Uterus (tissue), 4 donors: ENCODE results near the gene AK5. TPM values are rescaled to one million over a fixed set of nuclear protein-coding genes. Genes with fewer than 3 reads are reported as not detected.
"Not testable (repeated sequence)": the region's sequence is repeated elsewhere in the genome, so short reads cannot be mapped to it uniquely, and the experiment has no call there.

Source experiments
- DNase-seq, 2 donors: peaks; one replicate each; pipeline ENCODE4 v3.0.0-alpha.2; 2019 to 2020
- H3K27ac ChIP-seq, 2 donors: fragments of 200-600 bp; sonication (generic); 1 replicate in 1 of 2; 2 replicates in 1 of 2; pipeline ENCODE4 v1.5.1; 2016 to 2018
- H3K27me3 ChIP-seq, 2 donors: fragments of 200-600 bp; sonication (generic); one replicate each; pipeline ENCODE4 v1.5.1; 2018 to 2019; ENCODE audit warnings: control low read depth in 1 of 2
- H3K36me3 ChIP-seq, 2 donors: fragments of 200-600 bp; sonication (generic); one replicate each; pipeline ENCODE4 v1.5.1; 2019; ENCODE audit warnings: control low read depth in 1 of 2
- H3K4me1 ChIP-seq, 2 donors: fragments of 200-600 bp; sonication (generic); one replicate each; pipeline ENCODE4 v1.5.1; 2018 to 2019; ENCODE audit warnings: control low read depth in 1 of 2
- H3K4me3 ChIP-seq, 2 donors: fragments of 200-600 bp; sonication (generic); 1 replicate in 1 of 2; 2 replicates in 1 of 2; pipeline ENCODE4 v1.5.1; 2018 to 2019; ENCODE audit warnings: mild to moderate bottlenecking in 1 of 2
- H3K9me3 ChIP-seq, 2 donors: fragments of 200-600 bp; sonication (generic); one replicate each; pipeline ENCODE4 v1.5.1; 2019; ENCODE audit warnings: control low read depth in 1 of 2
- POLR2A ChIP-seq, 2 donors: fragments of 450-650 bp; IDR thresholded peaks; one replicate each; pipeline ENCODE4 v1.6.1; 2016; ENCODE audit warnings: antibody characterized with exemption in 2 of 2, mild to moderate bottlenecking in 1 of 2, moderate library complexity in 1 of 2
- intact Hi-C: fragments of 100-400 bp; cut with DNase I; formaldehyde crosslinking; loops from one replicate; pipeline ENCODE4 v1.15.1; 2023; ENCODE audit warnings: low total_unique reads
- total RNA-seq, 4 donors: library from RNA; depleted of rRNA in 3 of 4; stranded (reverse); fragments of >200 nt in 3 of 4; gene quantifications; one replicate each; pipeline versions ENCODE4 v1.1.0 to v1.2.4, GENCODE V29; 2014 to 2023
- TF ChIP-seq, protein P1 (sequence below), 4 experiments: fragments of 200-600 bp in 2 of 4; fragments of 450-650 bp in 2 of 4; sonication (generic) in 2 of 4; IDR thresholded peaks; one replicate each; pipeline ENCODE4 v1.5.1; 2016 to 2019; ENCODE audit warnings: antibody characterized with exemption in 4 of 4, mild to moderate bottlenecking in 2 of 4, moderate library complexity in 1 of 4
- donor health status: DM: yes; HTN: yes; CAD: no.

AK5 gene
- total RNA-seq, 4 donors from 2014 or later: 0.88 to 4.6 TPM; not detected in 2

DNA sequence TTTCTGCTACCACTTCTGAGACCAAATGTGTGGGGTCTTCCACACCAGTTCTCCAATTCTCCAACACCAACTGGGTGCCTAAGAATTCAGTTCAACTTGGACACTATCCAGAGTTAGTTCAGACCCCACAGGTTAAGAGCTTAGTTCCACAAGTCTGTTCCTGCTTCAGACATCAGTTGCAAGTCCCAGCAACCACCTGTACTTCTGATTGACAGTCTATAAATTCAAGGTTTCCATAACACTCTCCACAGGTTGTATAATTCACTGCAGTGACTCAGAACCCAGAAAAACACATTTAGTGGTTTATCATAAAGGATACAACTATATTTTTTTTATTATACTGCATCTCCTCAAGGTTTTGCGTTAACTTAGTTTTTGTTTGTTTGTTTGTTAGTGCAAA, 18.7 kb downstream of the AK5 start:
- Histone ChIP-seq H3K36me3 (no peaks in the 10 kb centered on the region), H3K4me1 (no peaks in the 10 kb centered on the region), H3K27me3 (no peaks in the 10 kb centered on the region), H3K4me3 (no peak overlapping the region), H3K27ac (no peak overlapping the region), H3K9me3 (no peaks in the 10 kb centered on the region)
- TF ChIP-seq POLR2A (IDR thresholded peaks at IDR 0.05): no peak
- TF ChIP-seq, protein P1, sequence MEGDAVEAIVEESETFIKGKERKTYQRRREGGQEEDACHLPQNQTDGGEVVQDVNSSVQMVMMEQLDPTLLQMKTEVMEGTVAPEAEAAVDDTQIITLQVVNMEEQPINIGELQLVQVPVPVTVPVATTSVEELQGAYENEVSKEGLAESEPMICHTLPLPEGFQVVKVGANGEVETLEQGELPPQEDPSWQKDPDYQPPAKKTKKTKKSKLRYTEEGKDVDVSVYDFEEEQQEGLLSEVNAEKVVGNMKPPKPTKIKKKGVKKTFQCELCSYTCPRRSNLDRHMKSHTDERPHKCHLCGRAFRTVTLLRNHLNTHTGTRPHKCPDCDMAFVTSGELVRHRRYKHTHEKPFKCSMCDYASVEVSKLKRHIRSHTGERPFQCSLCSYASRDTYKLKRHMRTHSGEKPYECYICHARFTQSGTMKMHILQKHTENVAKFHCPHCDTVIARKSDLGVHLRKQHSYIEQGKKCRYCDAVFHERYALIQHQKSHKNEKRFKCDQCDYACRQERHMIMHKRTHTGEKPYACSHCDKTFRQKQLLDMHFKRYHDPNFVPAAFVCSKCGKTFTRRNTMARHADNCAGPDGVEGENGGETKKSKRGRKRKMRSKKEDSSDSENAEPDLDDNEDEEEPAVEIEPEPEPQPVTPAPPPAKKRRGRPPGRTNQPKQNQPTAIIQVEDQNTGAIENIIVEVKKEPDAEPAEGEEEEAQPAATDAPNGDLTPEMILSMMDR (IDR thresholded peaks at IDR 0.05): no peak
- no peak for DNase-seq
- intact Hi-C loops: no loop called here

DNA sequence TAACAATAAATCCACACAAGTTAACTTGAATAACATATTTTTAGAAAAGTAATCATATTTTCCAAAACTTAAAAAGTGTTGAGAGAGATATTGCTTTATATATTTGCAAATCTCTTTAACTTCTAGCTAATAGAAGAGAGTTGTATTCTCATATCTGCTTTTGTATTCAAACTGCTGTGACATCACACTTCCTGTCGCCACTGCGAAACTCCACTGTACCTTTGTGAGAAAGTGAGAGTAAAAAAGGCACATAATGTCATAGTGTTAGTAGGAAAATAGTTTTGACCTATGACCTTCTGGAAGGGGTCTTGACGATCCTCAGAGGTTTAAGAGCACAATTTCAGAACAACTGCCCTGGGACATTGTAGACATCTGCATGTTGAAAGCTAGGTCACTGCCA, 21.6 kb downstream of the AK5 start:
- Histone ChIP-seq H3K27me3 (no peaks in the 10 kb centered on the region), H3K9me3 (no peaks in the 10 kb centered on the region), H3K4me3 (no peak overlapping the region), H3K27ac (no peak overlapping the region), H3K36me3 (no peaks in the 10 kb centered on the region), H3K4me1 (no peaks in the 10 kb centered on the region)
- DNase-seq: no peak
- intact Hi-C loops: no loop called here
- TF ChIP-seq POLR2A (IDR thresholded peaks at IDR 0.05): no peak
- TF ChIP-seq, protein P1 (IDR thresholded peaks at IDR 0.05): no peak

DNA sequence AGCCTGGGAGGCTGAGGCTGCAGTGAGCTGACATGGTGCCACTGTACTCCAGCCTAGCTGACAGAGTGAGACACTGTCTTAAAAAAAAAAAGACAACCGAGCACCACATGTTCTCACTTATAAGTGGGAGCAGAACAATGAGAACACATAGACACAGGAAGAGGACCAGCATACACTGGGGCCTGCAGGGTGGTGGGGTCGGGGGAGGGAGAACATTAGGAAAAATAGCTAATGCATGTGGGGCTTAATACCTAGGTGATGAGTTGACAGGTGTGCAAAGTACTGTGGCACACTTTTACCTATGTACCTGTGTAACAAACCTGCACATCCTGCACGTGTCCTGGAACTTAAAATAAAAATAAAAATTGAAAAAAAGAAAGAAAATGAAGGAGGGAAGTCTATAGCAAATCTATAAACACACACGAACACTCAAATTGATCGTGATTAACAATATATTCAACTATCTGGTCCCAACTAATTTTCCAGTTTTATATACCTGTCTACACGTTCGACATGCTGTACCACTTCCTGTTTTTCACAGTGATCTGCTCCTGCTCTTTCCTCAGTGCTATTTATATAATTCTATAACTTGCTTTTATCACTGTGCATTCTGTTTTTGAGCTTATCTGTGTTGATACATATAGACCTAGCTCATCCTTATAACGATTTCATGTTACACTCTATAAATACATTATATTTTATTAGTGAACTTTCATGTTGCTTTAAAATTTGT, 27.2 kb downstream of the AK5 start:
- intact Hi-C loops: no loop called here
- Histone ChIP-seq H3K4me1 (no peaks in the 10 kb centered on the region), H3K27me3 (no peaks in the 10 kb centered on the region), H3K27ac (no peak overlapping the region), H3K4me3 (no peak overlapping the region), H3K36me3 (no peaks in the 10 kb centered on the region), H3K9me3 (no peaks in the 10 kb centered on the region)
- TF ChIP-seq, protein P1 (IDR thresholded peaks at IDR 0.05): no peak
- no peak for TF ChIP-seq POLR2A (IDR thresholded peaks at IDR 0.05)
- DNase-seq: no peak

DNA sequence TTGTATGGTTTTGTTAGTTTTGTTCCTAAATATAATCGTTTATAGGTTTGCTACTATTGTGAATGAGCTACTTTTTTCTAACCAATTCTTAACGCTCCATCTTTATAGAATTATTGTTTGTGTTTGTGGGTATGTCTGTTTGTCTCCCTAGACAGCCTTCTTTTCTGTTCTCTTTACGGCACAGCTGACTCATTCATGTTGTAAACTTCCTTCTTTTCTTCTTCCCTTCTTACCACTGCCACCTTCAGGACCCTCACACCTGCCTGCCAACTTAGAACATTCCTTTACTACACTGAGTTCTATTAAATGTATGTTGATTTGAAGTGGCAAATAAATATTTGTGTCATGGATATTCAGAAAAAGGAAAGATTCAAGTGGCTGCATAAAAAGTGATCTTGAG, 29.1 kb downstream of the AK5 start:
- DNase-seq: no peak
- H3K9me3 ChIP-seq: no peaks in the 10 kb centered on the region
- H3K27me3 ChIP-seq: no peaks in the 10 kb centered on the region
- no peak overlapping the region for H3K27ac ChIP-seq
- TF ChIP-seq, protein P1 (IDR thresholded peaks at IDR 0.05): no peak
- TF ChIP-seq POLR2A (IDR thresholded peaks at IDR 0.05): no peak
- intact Hi-C loops: no loop called here
- H3K4me3 ChIP-seq: no peak overlapping the region
- H3K4me1 ChIP-seq: no peaks in the 10 kb centered on the region
- no peaks in the 10 kb centered on the region for H3K36me3 ChIP-seq

DNA sequence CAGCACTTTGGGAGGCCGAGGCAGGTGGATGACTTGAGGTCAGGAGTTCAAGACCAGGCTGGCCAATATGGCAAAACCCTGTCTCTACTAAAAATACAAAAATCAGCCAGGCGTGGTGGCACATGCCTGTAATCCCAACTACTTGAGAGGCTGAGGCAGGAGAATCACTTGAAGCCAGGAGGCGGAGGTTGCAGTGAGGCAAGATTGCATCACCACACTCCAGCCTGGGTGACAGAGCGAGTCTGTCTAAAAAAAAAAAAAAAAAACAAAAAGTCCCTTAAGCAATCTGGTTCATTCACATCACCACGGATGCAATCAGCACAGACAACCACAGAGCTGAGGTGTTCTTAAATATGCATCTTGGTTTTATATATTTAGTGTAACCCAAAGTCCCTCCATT, 30.5 kb downstream of the AK5 start:
- H3K27me3 ChIP-seq: not testable (repeated sequence)

DNA sequence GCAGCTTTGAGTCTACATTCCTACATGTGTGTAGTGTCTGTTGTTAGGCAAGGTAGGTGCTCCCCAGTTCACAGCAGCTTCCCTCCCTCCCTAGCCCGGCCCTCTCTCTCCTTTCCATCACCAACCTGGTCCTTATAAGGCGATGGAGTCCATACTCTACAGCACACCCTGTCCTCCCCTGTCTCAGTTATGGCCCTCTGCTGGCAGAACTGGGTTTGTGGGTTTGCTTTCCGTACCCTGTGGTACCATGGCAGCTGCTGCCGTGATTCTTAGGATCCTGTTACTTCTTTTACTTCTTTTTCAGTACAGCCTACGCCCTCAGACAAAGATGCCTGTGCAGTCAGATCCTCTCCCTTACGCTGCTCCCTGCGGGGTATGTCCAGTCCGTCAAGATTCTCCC, 31.7 kb downstream of the AK5 start:
- Histone ChIP-seq H3K4me3 (no peak overlapping the region), H3K27me3 (no peaks in the 10 kb centered on the region), H3K4me1 (no peaks in the 10 kb centered on the region), H3K27ac (no peak overlapping the region), H3K9me3 (no peaks in the 10 kb centered on the region), H3K36me3 (no peaks in the 10 kb centered on the region)
- intact Hi-C loops: no loop called here
- DNase-seq: no peak
- TF ChIP-seq POLR2A (IDR thresholded peaks at IDR 0.05): no peak
- TF ChIP-seq, protein P1 (IDR thresholded peaks at IDR 0.05): no peak

More for the DNA sequence above, 30.5 kb downstream of the AK5 start:
- H3K9me3 ChIP-seq, H3K4me3 ChIP-seq, DNase-seq, intact Hi-C loops, H3K36me3 ChIP-seq, H3K27ac ChIP-seq, H3K4me1 ChIP-seq: not testable (repeated sequence)
